ENCODE data around the gene ZC3HAV1.

- no peak for TF ChIP-seq CTCF (IDR thresholded peaks at IDR 0.05; ENCODE audit: low read length)
- no peak for TF ChIP-seq EZH2 (optimal IDR thresholded peaks at IDR 0.05; ENCODE audit: low read depth, low read length)
Measured at GRCh38 chr7:139044813-139045794, 64.4 kb downstream of the ZC3HAV1 start.

All from MM.1S (cell line).